Mesendoderm (in vitro differentiated cells): ENCODE data around the gene CTTNBP2.

Experiments
- DNase-seq: peaks from one replicate; pipeline ENCODE4 v3.0.0; 2013
- H2AK5ac ChIP-seq: 2 replicates; pipeline ENCODE4 v1.6.1; 2013; ENCODE audit warnings: low read length, inconsistent platforms
- H2BK120ac ChIP-seq: 2 replicates; pipeline ENCODE4 v1.6.1; 2013; ENCODE audit warnings: low read depth, mild to moderate bottlenecking, low read length, moderate library complexity, mixed read lengths
- H2BK15ac ChIP-seq: replicated peaks from 2 replicates; pipeline ENCODE4 v1.6.1; 2013; ENCODE audit warnings: low read depth, mild to moderate bottlenecking, moderate library complexity
- H2BK5ac ChIP-seq: 2 replicates; pipeline ENCODE4 v1.6.1; 2013; ENCODE audit warnings: low read length, inconsistent platforms
- H3K18ac ChIP-seq: 2 replicates; pipeline ENCODE4 v1.6.1; 2013; ENCODE audit warnings: mild to moderate bottlenecking, low read length, mixed read lengths
- H3K23ac ChIP-seq: one replicate; pipeline ENCODE4 v1.6.1; 2013; ENCODE audit warnings: low read length
- H3K27ac ChIP-seq: 2 replicates; pipeline ENCODE4 v1.5.1; 2013; ENCODE audit warnings: low read depth, mild to moderate bottlenecking, inconsistent platforms, low read length, moderate library complexity
- H3K27me3 ChIP-seq: 2 replicates; pipeline ENCODE4 v1.6.1; 2013; ENCODE audit warnings: low read length, control low read depth, mild to moderate bottlenecking, inconsistent platforms; ENCODE audit not compliant: insufficient read depth, poor library complexity
- H3K36me3 ChIP-seq: 2 replicates; pipeline ENCODE4 v1.6.1; 2013; ENCODE audit warnings: low read length, inconsistent platforms; ENCODE audit not compliant: control insufficient read depth, insufficient read depth
- H3K4ac ChIP-seq: one replicate; pipeline ENCODE4 v1.6.1; 2013; ENCODE audit warnings: low read depth, mild to moderate bottlenecking, low read length, moderate library complexity
- H3K4me1 ChIP-seq: 2 replicates; pipeline ENCODE4 v1.6.1; 2013; ENCODE audit warnings: low read depth, low read length, inconsistent platforms; ENCODE audit not compliant: control insufficient read depth
- H3K4me2 ChIP-seq: 2 replicates; pipeline ENCODE4 v1.6.1; 2013; ENCODE audit warnings: low read length
- H3K4me3 ChIP-seq: 2 replicates; pipeline ENCODE4 v1.5.1; 2013; ENCODE audit warnings: mild to moderate bottlenecking, low read length
- H3K56ac ChIP-seq: one replicate; pipeline ENCODE4 v1.6.1; 2013; ENCODE audit warnings: low read length
- H3K79me1 ChIP-seq: 2 replicates; pipeline ENCODE4 v1.6.1; 2013; ENCODE audit warnings: low read length, inconsistent platforms
- H3K79me2 ChIP-seq: 2 replicates; pipeline ENCODE4 v1.6.1; 2013; ENCODE audit warnings: mild to moderate bottlenecking, low read length; ENCODE audit not compliant: control insufficient read depth, insufficient read depth
- H3K9ac ChIP-seq: 2 replicates; pipeline ENCODE4 v1.6.1; 2013; ENCODE audit warnings: low read length, inconsistent platforms
- H4K5ac ChIP-seq: one replicate; pipeline ENCODE4 v1.6.1; 2013; ENCODE audit warnings: low read length
- H4K8ac ChIP-seq: one replicate; pipeline ENCODE4 v1.6.1; 2013; ENCODE audit warnings: low read depth, mild to moderate bottlenecking, control low read depth, low read length, moderate library complexity
- WGBS: extraction: QIAGEN DNeasy Blood & Tissue Kit; methylation state at CpG from one replicate; pipeline ENCODE4 v1.1.7; 2013; ENCODE audit warnings: low lambda C conversion rate, missing lambda C conversion rate; ENCODE audit not compliant: insufficient coverage; ENCODE audit errors: extremely low coverage; 5-methylcytosine and 5-hydroxymethylcytosine counted together

The CTTNBP2 gene

GRCh38 chr7:117854186-117854585, 19.1 kb downstream of the CTTNBP2 start:
- no peak overlapping the region for H2AK5ac ChIP-seq
- no peak overlapping the region for H3K4ac ChIP-seq
- no peak overlapping the region for H3K4me2 ChIP-seq
- no peaks in the 10 kb centered on the region for H3K36me3 ChIP-seq
- WGBS = no CpG with 5 or more reads among the region's 1 CpG
- no peaks in the 10 kb centered on the region for H3K79me1 ChIP-seq
- H3K4me3 ChIP-seq = no peak overlapping the region
- no peak overlapping the region for H2BK15ac ChIP-seq
- H3K4me1 ChIP-seq = no peaks in the 10 kb centered on the region
- DNase-seq = no peak
- no peak overlapping the region for H3K56ac ChIP-seq
- H4K5ac ChIP-seq = no peak overlapping the region
- no peak overlapping the region for H3K23ac ChIP-seq
- no peaks in the 10 kb centered on the region for H3K79me2 ChIP-seq
- H3K27me3 ChIP-seq = no peaks in the 10 kb centered on the region
- H2BK120ac ChIP-seq = no peak overlapping the region
- no peak overlapping the region for H2BK5ac ChIP-seq
- H3K9ac ChIP-seq = no peak overlapping the region
- no peak overlapping the region for H3K27ac ChIP-seq
- H4K8ac ChIP-seq = no peak overlapping the region
- no peak overlapping the region for H3K18ac ChIP-seq

- Histone ChIP-seq H3K4ac (no peak overlapping the region), H4K5ac (no peak overlapping the region), H3K4me2 (no peak overlapping the region), H3K4me3 (no peak overlapping the region), H4K8ac (no peak overlapping the region), H3K18ac (no peak overlapping the region), H3K36me3 (no peaks in the 10 kb centered on the region), H2BK120ac (no peak overlapping the region), H2BK5ac (no peak overlapping the region), H3K56ac (no peak overlapping the region), H3K79me2 (no peaks in the 10 kb centered on the region), H3K27ac (no peak overlapping the region), H3K23ac (no peak overlapping the region), H3K27me3 (no peaks in the 10 kb centered on the region), H3K79me1 (no peaks in the 10 kb centered on the region), H2BK15ac (no peak overlapping the region), H3K9ac (no peak overlapping the region), H2AK5ac (no peak overlapping the region), H3K4me1 (no peaks in the 10 kb centered on the region)
- no peak for DNase-seq
- WGBS = no CpG with 5 or more reads among the region's 7 CpGs
These were observed 24.3 kb downstream of the CTTNBP2 start for GRCh38 chr7:117848941-117849340.

GRCh38 chr7:117844678-117845077, 28.6 kb downstream of the CTTNBP2 start:
- H3K23ac ChIP-seq = no peak overlapping the region
- H3K18ac ChIP-seq = no peak overlapping the region
- no peak overlapping the region for H2AK5ac ChIP-seq
- no peaks in the 10 kb centered on the region for H3K79me2 ChIP-seq
- H3K36me3 ChIP-seq = no peaks in the 10 kb centered on the region
- no peak overlapping the region for H3K9ac ChIP-seq
- no peak overlapping the region for H2BK5ac ChIP-seq
- H2BK15ac ChIP-seq = no peak overlapping the region
- H3K27me3 ChIP-seq = no peaks in the 10 kb centered on the region
- no peaks in the 10 kb centered on the region for H3K4me1 ChIP-seq
- no peak overlapping the region for H3K4me2 ChIP-seq
- H3K79me1 ChIP-seq = no peaks in the 10 kb centered on the region
- H3K4ac ChIP-seq = no peak overlapping the region
- DNase-seq = no peak
- no peak overlapping the region for H3K56ac ChIP-seq
- H2BK120ac ChIP-seq = no peak overlapping the region
- no CpG with 5 or more reads among the region's 2 CpGs for WGBS
- no peak overlapping the region for H3K27ac ChIP-seq
- no peak overlapping the region for H4K8ac ChIP-seq
- H4K5ac ChIP-seq = no peak overlapping the region
- no peak overlapping the region for H3K4me3 ChIP-seq

- no peak overlapping the region for H2BK120ac ChIP-seq
- no peak overlapping the region for H3K4me3 ChIP-seq
- H3K4ac ChIP-seq = no peak overlapping the region
- no peaks in the 10 kb centered on the region for H3K79me2 ChIP-seq
- H3K27me3 ChIP-seq = no peaks in the 10 kb centered on the region
- H3K4me1 ChIP-seq = no peaks in the 10 kb centered on the region
- no peak overlapping the region for H3K56ac ChIP-seq
- H3K27ac ChIP-seq = no peak overlapping the region
- H4K8ac ChIP-seq = no peak overlapping the region
- no peak overlapping the region for H3K9ac ChIP-seq
- no peak overlapping the region for H2AK5ac ChIP-seq
- H4K5ac ChIP-seq = no peak overlapping the region
- no peak overlapping the region for H3K4me2 ChIP-seq
- H3K23ac ChIP-seq = no peak overlapping the region
- DNase-seq = no peak
- H3K79me1 ChIP-seq = no peaks in the 10 kb centered on the region
- no peak overlapping the region for H2BK15ac ChIP-seq
- H2BK5ac ChIP-seq = no peak overlapping the region
- no peaks in the 10 kb centered on the region for H3K36me3 ChIP-seq
- WGBS = no CpG with 5 or more reads among the region's 2 CpGs
- H3K18ac ChIP-seq = no peak overlapping the region
These were observed 31.6 kb downstream of the CTTNBP2 start for GRCh38 chr7:117841611-117842010.

- H2AK5ac ChIP-seq = no peak overlapping the region
- no peak overlapping the region for H3K4me2 ChIP-seq
- H3K4me1 ChIP-seq = no peaks in the 10 kb centered on the region
- H3K23ac ChIP-seq = no peak overlapping the region
- H4K8ac ChIP-seq = no peak overlapping the region
- no peak overlapping the region for H2BK5ac ChIP-seq
- no peaks in the 10 kb centered on the region for H3K79me1 ChIP-seq
- DNase-seq = no peak
- H2BK120ac ChIP-seq = no peak overlapping the region
- no peak overlapping the region for H3K56ac ChIP-seq
- H3K27ac ChIP-seq = no peak overlapping the region
- H3K9ac ChIP-seq = no peak overlapping the region
- no peak overlapping the region for H3K4me3 ChIP-seq
- no peaks in the 10 kb centered on the region for H3K36me3 ChIP-seq
- no peaks in the 10 kb centered on the region for H3K79me2 ChIP-seq
- no peaks in the 10 kb centered on the region for H3K27me3 ChIP-seq
- H4K5ac ChIP-seq = no peak overlapping the region
- H3K18ac ChIP-seq = no peak overlapping the region
- no peak overlapping the region for H2BK15ac ChIP-seq
- H3K4ac ChIP-seq = no peak overlapping the region
These were observed 32.2 kb downstream of the CTTNBP2 start for GRCh38 chr7:117841011-117841410.

GRCh38 chr7:117839507-117839906, 33.7 kb downstream of the CTTNBP2 start:
- H2BK5ac ChIP-seq = no peak overlapping the region
- no peak overlapping the region for H3K56ac ChIP-seq
- H3K27ac ChIP-seq = no peak overlapping the region
- no peaks in the 10 kb centered on the region for H3K79me1 ChIP-seq
- H2AK5ac ChIP-seq = no peak overlapping the region
- H3K4me2 ChIP-seq = no peak overlapping the region
- H3K23ac ChIP-seq = no peak overlapping the region
- no peak overlapping the region for H2BK15ac ChIP-seq
- no peak for DNase-seq
- H4K8ac ChIP-seq = no peak overlapping the region
- no peak overlapping the region for H2BK120ac ChIP-seq
- no peak overlapping the region for H3K4ac ChIP-seq
- no peak overlapping the region for H3K4me3 ChIP-seq
- H3K9ac ChIP-seq = no peak overlapping the region
- no peak overlapping the region for H3K18ac ChIP-seq
- H4K5ac ChIP-seq = no peak overlapping the region
- no peaks in the 10 kb centered on the region for H3K4me1 ChIP-seq
- no peaks in the 10 kb centered on the region for H3K79me2 ChIP-seq
- no peaks in the 10 kb centered on the region for H3K36me3 ChIP-seq
- no peaks in the 10 kb centered on the region for H3K27me3 ChIP-seq
